PC-3 (cell line): ENCODE measurements around the gene SORBS2.

ENCODE experiments used
- EZH2 ChIP-seq: fragments of 300-600 bp; sonication (generic); IDR thresholded peaks from one replicate; pipeline ENCODE4 v1.6.1; 2017; ENCODE audit warnings: antibody characterized with exemption, mild to moderate bottlenecking, low read length; ENCODE audit not compliant: unreplicated experiment
- EZH2phosphoT487 ChIP-seq: fragments of 300-600 bp; sonication (generic); IDR thresholded peaks from 2 replicates; pipeline ENCODE4 v1.6.1; 2018; ENCODE audit warnings: mild to moderate bottlenecking, antibody characterized with exemption, low read length, borderline replicate concordance
- TF ChIP-seq, protein P1 (sequence below): fragments of 300-600 bp; sonication (generic); conservative IDR thresholded peaks from 2 replicates; pipeline ENCODE4 v1.5.1; 2017; ENCODE audit warnings: antibody characterized with exemption, low read depth, mild to moderate bottlenecking, low read length

DNA sequence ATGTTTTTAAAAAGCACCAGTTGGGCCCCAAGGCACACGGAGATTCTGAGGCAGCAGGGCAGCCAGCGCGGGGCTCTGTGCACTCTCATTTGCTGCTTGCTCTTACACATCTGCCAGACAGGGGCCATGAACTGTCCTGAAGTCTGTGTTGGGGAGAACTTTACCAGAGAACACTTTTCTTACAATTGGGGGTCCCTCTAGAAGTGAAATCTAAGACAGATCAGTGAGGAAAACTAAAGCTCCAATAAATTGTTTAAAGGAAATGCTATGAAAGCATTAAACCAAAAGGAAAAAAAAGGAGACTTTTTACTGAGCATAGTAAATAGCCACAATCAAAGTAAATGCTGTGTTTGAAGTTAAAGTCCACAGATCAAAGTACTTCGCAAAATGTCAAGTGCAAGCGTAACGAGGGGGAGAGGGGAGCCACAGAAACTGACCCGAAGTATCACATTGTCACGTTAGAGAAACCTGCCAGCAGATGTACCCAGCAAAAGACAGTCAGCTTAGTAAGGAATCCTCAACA lies 37.8 kb downstream of the SORBS2 start:
- TF ChIP-seq EZH2 (no peak), EZH2phosphoT487 (no peak)
- TF ChIP-seq, protein P1, sequence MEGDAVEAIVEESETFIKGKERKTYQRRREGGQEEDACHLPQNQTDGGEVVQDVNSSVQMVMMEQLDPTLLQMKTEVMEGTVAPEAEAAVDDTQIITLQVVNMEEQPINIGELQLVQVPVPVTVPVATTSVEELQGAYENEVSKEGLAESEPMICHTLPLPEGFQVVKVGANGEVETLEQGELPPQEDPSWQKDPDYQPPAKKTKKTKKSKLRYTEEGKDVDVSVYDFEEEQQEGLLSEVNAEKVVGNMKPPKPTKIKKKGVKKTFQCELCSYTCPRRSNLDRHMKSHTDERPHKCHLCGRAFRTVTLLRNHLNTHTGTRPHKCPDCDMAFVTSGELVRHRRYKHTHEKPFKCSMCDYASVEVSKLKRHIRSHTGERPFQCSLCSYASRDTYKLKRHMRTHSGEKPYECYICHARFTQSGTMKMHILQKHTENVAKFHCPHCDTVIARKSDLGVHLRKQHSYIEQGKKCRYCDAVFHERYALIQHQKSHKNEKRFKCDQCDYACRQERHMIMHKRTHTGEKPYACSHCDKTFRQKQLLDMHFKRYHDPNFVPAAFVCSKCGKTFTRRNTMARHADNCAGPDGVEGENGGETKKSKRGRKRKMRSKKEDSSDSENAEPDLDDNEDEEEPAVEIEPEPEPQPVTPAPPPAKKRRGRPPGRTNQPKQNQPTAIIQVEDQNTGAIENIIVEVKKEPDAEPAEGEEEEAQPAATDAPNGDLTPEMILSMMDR = no peak
